GM18909 (cell line): ENCODE results near the gene GNAT3.

Experiments used
- ATAC-seq: cut with Tn5 transposase; IDR thresholded peaks from one replicate; pipeline ENCODE4 v1.9.1; 2021; ENCODE audit warnings: mild to moderate bottlenecking; ENCODE audit not compliant: unreplicated experiment, poor library complexity

The GNAT3 gene

DNA sequence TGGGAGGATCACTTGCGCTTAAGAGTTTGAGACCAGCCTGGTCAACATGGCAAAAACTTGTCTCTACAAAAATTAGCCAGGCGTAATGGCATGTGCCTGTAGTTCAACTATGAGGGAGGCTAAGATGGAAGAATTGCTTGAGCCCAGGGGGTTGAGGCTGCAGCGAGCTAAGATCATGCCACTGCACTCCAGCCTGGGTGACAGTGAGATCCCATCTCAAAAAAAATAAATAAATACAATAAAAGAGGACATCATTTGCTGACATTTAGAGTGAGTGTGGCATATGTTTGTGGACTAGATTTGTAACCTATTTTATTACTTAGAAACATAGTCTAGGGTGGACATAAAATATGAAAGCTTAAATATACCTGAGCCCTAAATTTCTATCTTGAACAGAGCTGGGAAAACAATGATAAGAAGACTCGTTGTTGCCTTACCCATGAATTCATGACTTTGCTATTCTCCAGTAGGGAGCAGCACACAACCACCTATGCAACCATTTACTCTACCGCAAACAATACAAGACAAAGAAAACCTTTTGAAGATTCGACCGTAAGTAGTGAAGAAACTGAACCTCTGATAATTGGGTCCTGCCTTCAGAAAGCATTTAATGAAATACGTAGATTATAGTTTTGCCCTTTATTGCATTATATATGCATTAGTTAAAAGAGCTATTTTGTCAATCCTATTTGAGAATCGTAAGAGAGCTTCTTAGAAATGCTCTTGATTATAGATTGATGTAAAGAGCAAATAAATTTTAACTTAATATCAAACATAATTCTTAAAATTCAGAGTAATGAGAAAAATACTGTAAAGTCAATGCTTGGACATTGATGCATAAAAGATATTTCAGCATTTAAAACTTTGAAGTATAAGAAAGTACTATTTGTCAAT lies 83.5 kb downstream of the GNAT3 start:
- ATAC-seq = peak; percentile 51

- ATAC-seq = no peak
Measured at GRCh38 chr7:80427218-80427617, 84.6 kb downstream of the GNAT3 start.

DNA sequence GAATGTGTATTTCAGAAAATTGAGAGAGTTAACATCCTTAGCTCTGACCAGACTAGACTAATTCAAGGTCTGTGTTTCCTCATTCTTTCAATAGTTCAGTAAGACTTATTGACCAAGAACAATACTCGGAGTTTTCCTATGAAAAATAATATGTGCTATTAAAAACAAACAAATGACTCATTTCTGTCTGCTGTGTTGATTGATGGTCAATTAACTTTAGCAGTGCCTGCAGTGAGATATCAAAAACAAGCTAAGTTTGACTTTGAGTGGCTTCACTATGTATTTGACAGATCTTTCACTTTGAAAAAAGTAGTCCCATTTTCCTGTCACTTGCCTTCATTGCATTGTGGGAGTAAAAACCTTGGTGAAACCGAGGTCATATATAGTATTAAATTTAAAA lies 91.0 kb downstream of the GNAT3 start:
- no peak for ATAC-seq

DNA sequence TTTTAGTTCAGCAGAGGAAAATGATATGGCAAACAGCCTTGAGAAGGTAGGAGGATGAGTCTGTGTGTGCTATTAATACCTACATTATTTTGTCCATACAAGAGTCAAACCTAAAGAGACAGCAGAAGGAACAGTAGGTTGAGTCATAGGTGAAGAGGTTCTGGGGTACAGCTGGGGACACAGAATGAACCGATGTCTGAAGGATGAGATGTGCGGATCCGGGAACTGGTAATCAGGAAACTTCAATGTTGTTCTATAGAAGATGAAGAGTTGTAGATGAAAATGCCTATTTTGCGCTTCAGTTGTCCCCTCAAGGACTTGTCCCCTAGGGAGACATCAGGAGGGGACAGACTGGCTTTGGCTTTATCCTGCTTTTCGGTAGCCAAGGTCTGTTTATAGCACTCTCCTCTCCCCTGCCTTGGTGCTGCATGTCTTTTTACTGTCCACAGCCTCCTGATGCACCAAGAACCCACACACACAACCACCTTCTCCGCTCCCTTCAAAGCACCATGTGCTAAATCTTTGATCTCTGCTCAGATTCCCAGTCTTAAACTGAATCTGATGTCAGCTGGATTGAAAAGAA lies 94.6 kb downstream of the GNAT3 start:
- ATAC-seq = no peak

- no peak for ATAC-seq
Measured at GRCh38 chr7:80415522-80415921, 96.3 kb downstream of the GNAT3 start.

GRCh38 chr7:80415114-80415513 lies 96.8 kb downstream of the GNAT3 start:
- no peak for ATAC-seq

GRCh38 chr7:80414331-80414730 lies 97.5 kb downstream of the GNAT3 start:
- no peak for ATAC-seq

DNA sequence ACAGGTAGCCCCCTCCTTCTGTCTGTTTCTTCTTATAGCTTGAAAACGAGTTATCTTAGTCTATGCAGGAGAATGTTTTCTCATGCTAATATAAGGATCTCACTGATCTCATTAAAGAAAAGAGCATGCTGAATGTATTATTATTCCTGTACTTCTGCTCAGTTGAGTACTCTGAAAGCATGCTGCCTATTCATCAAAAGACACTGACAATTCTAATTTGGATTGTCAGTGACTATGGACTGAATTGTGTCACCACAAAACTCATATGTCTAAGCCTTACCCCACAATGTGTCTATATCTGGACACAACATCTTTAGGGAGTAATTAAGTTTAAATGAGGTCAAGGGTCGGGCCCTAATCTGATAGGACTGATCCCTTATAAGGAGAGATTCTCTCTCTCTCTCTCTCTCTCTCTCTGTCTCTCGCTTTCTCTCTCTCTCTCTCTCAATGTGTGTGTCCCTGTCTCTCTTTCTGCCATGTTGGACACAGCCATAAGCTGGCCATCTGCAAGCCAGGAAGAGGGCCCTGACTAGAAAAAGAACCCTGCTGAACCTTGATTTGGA lies 98.4 kb downstream of the GNAT3 start:
- ATAC-seq = no peak

DNA sequence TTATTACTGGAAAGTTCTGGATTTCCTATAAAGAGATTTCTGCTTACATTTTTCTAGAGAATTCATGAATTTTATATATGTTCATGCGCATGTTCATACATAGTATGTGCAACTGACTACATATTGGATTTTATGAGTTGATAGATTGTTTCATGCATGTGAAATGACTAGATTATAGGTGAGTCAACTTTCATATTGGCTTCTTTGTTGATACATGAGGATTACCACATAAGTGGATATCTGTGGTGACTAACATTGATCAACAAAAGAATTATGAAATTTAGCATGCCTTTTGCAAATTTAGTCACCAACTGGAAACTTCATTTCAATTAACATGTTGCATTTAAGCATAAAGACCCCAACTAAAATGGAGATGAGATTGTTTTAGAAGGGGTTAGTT lies 99.0 kb downstream of the GNAT3 start:
- ATAC-seq = no peak

- no peak for ATAC-seq
Measured at GRCh38 chr7:80411621-80412020, 100.2 kb downstream of the GNAT3 start.

GRCh38 chr7:80410081-80410480 lies 101.8 kb downstream of the GNAT3 start:
- ATAC-seq = no peak
